GM19239 (cell line): ENCODE data around the gene PRKN.

Experiments
- DNase-seq: peaks from one replicate; pipeline ENCODE4 v3.0.0; 2011; ENCODE audit warnings: low spot score; ENCODE audit not compliant: insufficient read length
- FAIRE-seq: peaks from 2 replicates; lab custom pipeline; 2011; peaks lifted over from hg19 to GRCh38; lab: Jason Lieb, UNC

Gene PRKN

DNA sequence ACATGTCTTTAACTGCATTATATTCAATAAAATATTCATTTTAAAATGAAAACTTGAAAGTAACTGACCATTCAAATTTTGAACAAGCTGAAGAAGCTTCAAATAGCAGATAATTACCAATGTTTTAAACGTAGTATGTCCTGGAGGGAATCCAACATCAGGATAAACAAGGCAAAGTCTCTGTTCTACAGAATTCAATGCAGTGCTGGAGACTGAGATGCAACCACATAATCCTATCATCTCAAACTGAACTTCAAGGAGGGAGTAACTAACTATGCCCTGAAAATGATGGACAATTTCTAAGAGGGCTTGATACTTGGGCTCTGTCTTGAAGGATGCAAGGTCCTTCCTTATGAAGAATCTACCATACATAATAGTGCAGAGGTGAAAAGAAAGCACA lies 100.7 kb downstream of the PRKN start:
- DNase-seq (no peak), FAIRE-seq (no peak)

DNA sequence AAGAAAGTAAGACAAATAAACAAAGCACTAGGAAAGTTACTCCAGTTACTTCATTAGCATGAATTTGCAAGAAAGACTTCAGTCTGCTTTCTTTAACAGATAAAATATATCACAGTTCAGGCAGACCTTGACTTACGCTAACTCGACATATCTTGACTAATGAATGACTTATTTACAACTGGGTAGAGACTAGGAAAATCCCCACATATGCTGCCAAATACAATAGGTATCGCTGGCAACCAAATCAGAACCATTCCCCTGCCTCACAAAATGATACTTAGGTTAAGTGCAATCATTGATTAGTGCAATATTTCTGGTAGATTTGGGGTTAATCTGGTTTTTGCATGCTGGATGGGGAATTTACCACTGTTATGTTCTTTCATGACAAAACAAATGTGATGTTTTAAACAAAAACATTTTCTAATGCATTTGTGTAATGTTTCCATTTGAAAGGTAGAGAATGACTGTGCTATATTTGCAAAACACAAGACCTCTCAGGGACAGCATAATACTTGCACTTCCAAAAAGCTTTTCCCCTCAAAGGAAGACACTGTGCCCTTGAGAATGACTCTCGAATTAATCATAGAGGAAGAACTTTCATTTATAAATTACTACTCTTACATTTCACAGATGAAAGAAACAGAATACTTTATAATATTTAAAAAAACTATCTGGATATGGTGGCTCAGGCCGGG lies 101.6 kb downstream of the PRKN start:
- DNase-seq (no peak), FAIRE-seq (no peak)

- DNase-seq (no peak), FAIRE-seq (no peak)
Measured at GRCh38 chr6:162622572-162622971, 105.0 kb downstream of the PRKN start.

- no peak for DNase-seq
- FAIRE-seq: no peak
Measured at GRCh38 chr6:162621246-162621645, 106.3 kb downstream of the PRKN start.

GRCh38 chr6:162620073-162620472 lies 107.5 kb downstream of the PRKN start:
- DNase-seq (no peak), FAIRE-seq (no peak)

GRCh38 chr6:162618448-162619002 lies 109.0 kb downstream of the PRKN start:
- no peak for FAIRE-seq

DNA sequence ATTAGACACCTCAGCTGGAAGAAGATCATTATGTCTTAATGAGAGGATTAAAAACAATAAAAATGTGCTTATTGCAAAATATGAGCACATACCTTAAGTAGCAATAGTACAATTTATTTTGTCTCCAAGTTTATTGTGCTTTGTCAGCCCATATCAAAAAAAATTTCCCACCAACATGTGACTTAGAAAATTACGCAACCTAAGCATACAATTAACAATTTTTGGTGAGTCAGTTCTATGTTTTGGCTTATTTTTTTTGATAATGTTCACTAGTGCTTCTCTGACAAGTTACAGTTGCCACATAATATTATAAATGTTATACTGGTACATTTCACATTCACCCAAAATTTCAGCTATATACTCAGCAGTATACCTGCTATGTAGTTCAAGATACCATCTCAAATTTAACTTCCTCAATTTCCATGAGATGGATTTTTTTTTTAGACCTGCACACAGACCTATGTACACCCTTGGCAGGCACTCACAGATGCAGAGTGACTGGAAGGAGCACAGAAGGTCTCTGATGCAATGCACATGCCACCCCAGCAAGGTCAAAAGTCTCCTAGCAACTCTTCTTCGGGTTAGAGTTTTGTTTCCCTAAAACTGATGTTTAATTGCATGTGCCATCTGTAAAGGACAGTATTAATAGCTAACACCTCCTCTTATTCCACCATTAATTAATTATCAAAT lies 112.4 kb downstream of the PRKN start:
- FAIRE-seq (no peak), DNase-seq (no peak)

More at GRCh38 chr6:162618448-162619002, 109.0 kb downstream of the PRKN start:
- DNase-seq: no peak

DNA sequence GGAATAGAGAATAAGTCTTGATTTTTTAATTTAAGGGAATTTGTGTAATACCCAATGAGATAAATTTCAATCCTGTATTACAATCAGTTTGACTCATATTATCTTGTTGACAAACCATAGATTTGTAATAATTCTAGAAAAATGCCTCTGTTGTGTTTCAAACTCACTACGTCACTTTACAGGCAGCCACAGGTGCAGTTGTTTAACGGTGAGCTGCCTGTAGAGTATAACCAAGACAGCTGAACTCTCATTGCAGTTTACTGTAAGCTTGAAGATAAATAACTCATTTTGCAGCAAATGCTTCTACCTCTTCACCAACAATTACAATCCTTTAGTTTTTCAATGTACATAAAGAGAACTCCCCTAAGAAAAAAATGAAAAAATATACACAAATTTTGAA lies 114.3 kb downstream of the PRKN start:
- FAIRE-seq: no peak
- DNase-seq: no peak

DNA sequence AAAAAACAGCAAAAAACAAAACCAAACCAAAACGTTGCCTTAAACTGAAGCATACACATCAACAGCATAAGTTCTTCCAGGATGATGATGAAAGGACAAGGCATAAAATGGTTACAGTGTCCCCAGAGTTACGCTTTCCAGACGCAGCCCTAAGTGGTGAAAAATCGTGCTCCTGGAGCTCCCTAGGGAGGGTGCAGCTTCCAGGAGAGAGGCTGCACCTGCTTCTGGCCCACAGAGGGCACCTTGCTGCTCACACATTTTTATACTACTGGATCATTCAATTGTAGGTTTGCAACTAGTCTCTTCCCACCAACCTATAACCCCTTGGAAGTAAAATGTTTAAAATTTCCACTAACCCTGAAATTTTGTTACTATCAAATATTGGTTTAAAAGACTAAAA lies 115.0 kb downstream of the PRKN start:
- FAIRE-seq (no peak), DNase-seq (no peak)

DNA sequence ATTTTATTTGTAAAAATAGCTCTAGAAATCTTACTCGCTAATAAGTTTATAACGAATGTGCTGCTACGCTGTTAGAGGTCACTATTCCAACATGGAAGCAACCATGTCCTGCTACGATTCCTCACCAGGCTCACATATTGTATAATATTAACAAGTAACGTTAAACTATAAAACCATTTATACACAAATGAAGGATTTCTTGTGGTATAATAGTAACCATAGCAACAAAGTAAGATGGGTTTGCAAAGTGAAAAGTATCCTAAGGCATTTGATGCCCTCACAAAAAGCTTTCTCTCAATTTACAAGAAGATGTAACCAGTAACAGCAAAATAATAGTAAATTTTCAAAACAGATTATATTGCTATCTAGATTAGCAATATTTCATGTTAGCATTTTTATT lies 117.2 kb downstream of the PRKN start:
- DNase-seq: no peak
- FAIRE-seq: no peak

DNA sequence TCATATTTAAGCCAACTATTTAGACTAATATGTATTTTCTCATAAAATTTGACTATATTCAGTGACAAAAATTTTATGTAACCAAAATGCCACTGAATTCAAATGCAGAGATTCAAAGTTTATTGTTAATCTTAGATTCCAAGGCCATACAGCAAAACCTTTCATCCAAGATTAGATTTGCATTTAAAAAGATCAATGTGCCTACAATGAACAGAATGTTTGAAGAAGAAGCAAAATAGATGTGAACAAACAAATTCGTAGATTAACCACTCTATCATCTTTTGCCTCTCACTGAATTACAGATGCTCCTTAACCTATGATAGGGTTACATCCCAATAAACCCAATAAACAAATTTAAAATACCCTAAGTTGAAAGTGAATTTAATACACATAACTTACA lies 121.7 kb downstream of the PRKN start:
- FAIRE-seq: no peak
- no peak for DNase-seq

GRCh38 chr6:162603231-162604015 lies 124.1 kb downstream of the PRKN start:
- FAIRE-seq: no peak
- no peak for DNase-seq

DNA sequence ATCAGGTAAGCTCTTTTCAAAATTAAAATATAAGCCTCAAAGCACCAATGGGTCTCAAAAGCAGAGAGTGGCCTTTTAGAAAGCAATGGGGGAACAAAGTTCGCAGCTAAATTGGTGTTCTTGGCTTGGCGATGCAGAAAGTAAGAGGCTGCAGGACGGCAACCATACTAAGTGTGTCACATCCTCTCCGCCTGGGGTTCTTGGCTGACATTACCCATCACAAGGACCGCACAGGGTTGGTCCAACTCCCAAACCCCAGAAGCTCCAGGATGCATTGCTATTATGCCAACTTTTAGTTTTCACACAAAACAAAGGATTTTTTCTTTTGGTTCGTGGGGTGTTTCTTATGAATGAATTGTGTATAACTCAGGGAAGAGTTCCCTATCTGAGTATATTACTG lies 124.8 kb downstream of the PRKN start:
- FAIRE-seq: no peak
- DNase-seq: no peak

DNA sequence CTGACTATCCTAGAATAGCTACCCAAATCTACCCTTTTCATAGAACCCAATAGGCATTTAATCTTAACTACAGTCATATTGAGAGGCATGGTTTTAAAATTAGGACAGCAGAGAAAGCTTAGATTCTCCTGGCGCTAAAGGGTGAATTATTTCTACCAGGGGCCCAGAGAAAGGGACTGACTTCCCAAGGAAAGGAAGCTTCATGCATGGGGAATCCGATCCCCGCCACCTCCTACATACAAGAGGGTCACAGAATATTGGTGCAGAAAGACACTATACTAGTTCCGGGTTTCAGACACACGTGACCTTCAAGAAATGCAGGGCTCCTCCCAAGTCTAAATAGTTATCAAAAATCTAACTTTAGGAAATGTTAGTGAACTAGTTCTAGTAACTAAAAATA lies 130.9 kb downstream of the PRKN start:
- DNase-seq: no peak
- no peak for FAIRE-seq

DNA sequence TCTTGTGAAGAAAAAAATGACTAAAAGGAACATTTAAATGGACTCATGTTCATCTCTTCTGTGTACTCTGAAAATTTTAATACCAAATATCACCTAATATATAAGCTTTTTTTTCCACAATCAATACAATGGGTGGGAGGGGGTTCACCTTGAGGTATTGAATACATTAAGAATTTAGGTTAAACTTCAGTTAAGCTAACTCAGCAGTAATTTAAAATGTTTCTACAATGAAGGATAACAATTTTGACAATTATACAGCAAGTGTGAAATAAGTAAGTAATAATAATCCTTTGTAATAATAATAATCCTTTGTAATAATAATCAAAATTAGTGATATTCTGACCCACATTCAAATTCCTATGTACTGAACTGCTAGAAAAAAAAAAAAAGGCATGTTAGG lies 136.0 kb downstream of the PRKN start:
- no peak for DNase-seq
- FAIRE-seq: no peak

DNA sequence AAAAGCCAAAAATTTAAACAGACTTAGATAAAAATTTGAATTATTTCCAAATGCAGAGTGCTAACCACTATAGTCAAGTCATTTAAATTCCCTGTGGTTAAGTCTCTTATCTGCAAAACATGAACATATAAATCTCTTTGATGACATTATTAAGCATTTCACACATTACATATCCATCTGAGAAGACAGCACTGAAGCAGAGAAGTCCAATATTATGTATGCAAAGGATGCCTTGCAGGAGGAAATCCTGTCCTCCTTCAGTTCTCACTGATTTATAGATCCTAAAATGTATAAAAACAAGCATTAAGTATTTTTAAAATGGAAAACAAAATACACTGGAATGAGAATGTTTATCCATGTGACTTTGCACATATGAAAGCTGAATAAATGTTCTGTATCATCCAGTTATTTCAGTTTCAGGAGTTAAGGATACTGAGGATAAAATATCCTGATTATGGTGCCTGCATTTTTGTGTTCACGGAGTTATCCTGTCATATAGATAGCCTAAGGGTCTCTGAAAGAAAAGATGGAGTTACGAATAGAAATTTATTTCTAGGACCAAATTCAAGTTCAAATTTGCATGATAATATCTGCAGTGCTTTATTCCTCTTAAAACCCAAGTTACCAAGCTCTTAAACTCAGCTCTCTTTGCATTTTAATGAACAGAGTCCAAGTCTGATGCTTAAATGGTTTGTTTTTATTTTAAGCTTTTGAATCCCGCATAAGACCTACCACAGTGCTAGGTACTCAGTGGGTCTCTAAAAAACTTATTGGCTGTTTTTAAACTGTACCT lies 145.4 kb downstream of the PRKN start:
- no peak for DNase-seq
- no peak for FAIRE-seq

- DNase-seq: no peak
- FAIRE-seq: no peak
Measured at GRCh38 chr6:162580619-162581018, 146.9 kb downstream of the PRKN start.

DNA sequence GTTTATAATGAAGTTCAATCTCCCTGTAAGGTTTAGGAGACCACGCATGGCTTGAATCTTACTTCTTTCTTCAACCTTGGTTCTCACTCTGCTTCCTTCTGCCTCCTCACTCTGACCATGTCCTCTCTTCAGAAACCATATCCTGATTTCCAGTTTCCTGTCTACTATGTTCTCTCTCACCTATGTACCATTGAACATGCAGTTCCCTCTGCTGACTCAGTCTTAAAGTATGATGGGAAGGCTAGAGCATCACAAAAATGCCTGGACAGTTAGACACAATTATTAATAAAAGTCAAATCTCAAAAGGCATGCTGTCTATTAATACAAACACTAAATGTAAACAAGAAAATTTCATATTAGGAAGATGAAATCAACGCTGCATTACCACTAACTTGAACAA lies 151.6 kb downstream of the PRKN start:
- no peak for FAIRE-seq
- DNase-seq: no peak

- no peak for FAIRE-seq
- no peak for DNase-seq
Measured at GRCh38 chr6:162572240-162572639, 155.3 kb downstream of the PRKN start.

DNA sequence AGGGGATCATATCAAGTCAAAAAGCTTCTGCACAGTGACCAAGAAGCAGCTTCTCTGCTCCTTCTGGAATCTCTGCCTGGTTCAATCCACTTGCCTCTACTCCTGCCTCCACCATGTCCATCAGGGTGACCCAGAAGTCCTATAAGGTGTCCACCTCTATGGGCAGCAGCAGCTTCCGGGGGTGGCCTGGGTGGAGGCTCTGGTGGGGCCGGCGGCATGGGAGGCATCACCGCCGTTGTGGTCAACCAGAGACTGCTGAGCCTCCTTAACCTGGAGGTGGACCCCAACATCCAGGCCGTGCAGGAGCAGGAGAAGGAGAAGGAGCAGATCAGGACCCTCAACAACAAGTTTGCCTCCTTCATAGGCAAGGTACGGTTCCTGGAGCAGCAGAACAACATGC lies 159.3 kb downstream of the PRKN start:
- no peak for DNase-seq
- FAIRE-seq: no peak
